ENCODE data around the gene PPFIA4.

Gene PPFIA4

GRCh38 chr1:203066965-203067364 is 40.7 kb downstream of the PPFIA4 start:
- Histone ChIP-seq H3K9me3 (no peaks in the 10 kb centered on the region), H3K4me3 (no peak overlapping the region), H3K27me3 (ENCODE audit: low read depth) (no peaks in the 10 kb centered on the region), H3K36me3 (replicated peaks) (no peaks in the 10 kb centered on the region), H3K4me1 (no peaks in the 10 kb centered on the region)
- DNase-seq (ENCODE audit: low spot score in 2 of 2), result no peak
- in situ Hi-C loops (cut with MboI; ENCODE audit: low sequenced_read_pairs), result no loop called here

- DNase-seq (ENCODE audit: low spot score in 2 of 2), result no peak
- Histone ChIP-seq H3K36me3 (replicated peaks) (no peaks in the 10 kb centered on the region), H3K4me3 (no peak overlapping the region), H3K9me3 (no peaks in the 10 kb centered on the region), H3K27me3 (ENCODE audit: low read depth) (no peaks in the 10 kb centered on the region), H3K4me1 (no peaks in the 10 kb centered on the region)
- in situ Hi-C loops (cut with MboI; ENCODE audit: low sequenced_read_pairs), result no loop called here
Observed at GRCh38 chr1:203069030-203069747, 42.9 kb downstream of the PPFIA4 start.

- in situ Hi-C loops (cut with MboI; ENCODE audit: low sequenced_read_pairs), result no loop called here
- no peaks in the 10 kb centered on the region for H3K36me3 ChIP-seq (replicated peaks)
- no peaks in the 10 kb centered on the region for H3K9me3 ChIP-seq
- H3K4me3 ChIP-seq, result no peak overlapping the region
- no peak for DNase-seq (ENCODE audit: low spot score in 2 of 2)
- H3K27me3 ChIP-seq (ENCODE audit: low read depth), result no peaks in the 10 kb centered on the region
- H3K4me1 ChIP-seq, result no peaks in the 10 kb centered on the region
Observed at GRCh38 chr1:203072002-203072602, 45.8 kb downstream of the PPFIA4 start.

GRCh38 chr1:203072911-203073310 is 46.6 kb downstream of the PPFIA4 start:
- H3K9me3 ChIP-seq, result no peaks in the 10 kb centered on the region
- DNase-seq (ENCODE audit: low spot score in 2 of 2), result no peak
- H3K4me3 ChIP-seq, result no peak overlapping the region
- in situ Hi-C loops (cut with MboI; ENCODE audit: low sequenced_read_pairs), result no loop called here
- H3K4me1 ChIP-seq, result no peaks in the 10 kb centered on the region
- no peaks in the 10 kb centered on the region for H3K27me3 ChIP-seq (ENCODE audit: low read depth)
- no peaks in the 10 kb centered on the region for H3K36me3 ChIP-seq (replicated peaks)

GRCh38 chr1:203073469-203073868 is 47.2 kb downstream of the PPFIA4 start:
- Histone ChIP-seq H3K4me3 (no peak overlapping the region), H3K27me3 (ENCODE audit: low read depth) (no peaks in the 10 kb centered on the region), H3K36me3 (replicated peaks) (no peaks in the 10 kb centered on the region), H3K9me3 (no peaks in the 10 kb centered on the region), H3K4me1 (no peaks in the 10 kb centered on the region)
- in situ Hi-C loops (cut with MboI; ENCODE audit: low sequenced_read_pairs), result no loop called here
- no peak for DNase-seq (ENCODE audit: low spot score in 2 of 2)

GRCh38 chr1:203074610-203075009 is 48.3 kb downstream of the PPFIA4 start:
- H3K4me1 ChIP-seq, result no peaks in the 10 kb centered on the region
- in situ Hi-C loops (cut with MboI; ENCODE audit: low sequenced_read_pairs), result no loop called here
- H3K36me3 ChIP-seq (replicated peaks), result no peaks in the 10 kb centered on the region
- DNase-seq (ENCODE audit: low spot score in 2 of 2), result no peak
- no peaks in the 10 kb centered on the region for H3K27me3 ChIP-seq (ENCODE audit: low read depth)
- H3K9me3 ChIP-seq, result no peaks in the 10 kb centered on the region
- no peak overlapping the region for H3K4me3 ChIP-seq

GRCh38 chr1:203075236-203076030 is 49.1 kb downstream of the PPFIA4 start:
- H3K27me3 ChIP-seq (ENCODE audit: low read depth), result no peaks in the 10 kb centered on the region
- no peaks in the 10 kb centered on the region for H3K36me3 ChIP-seq (replicated peaks)
- H3K9me3 ChIP-seq, result no peaks in the 10 kb centered on the region
- no peak for DNase-seq (ENCODE audit: low spot score in 2 of 2)
- in situ Hi-C loops (cut with MboI; ENCODE audit: low sequenced_read_pairs), result no loop called here
- no peak overlapping the region for H3K4me3 ChIP-seq
- H3K4me1 ChIP-seq, result no peaks in the 10 kb centered on the region

GRCh38 chr1:203076031-203076511 is 49.8 kb downstream of the PPFIA4 start:
- H3K36me3 ChIP-seq (replicated peaks), result no peaks in the 10 kb centered on the region
- in situ Hi-C loops (cut with MboI; ENCODE audit: low sequenced_read_pairs), result no loop called here
- H3K4me3 ChIP-seq, result no peak overlapping the region
- no peak for DNase-seq (ENCODE audit: low spot score in 2 of 2)
- no peaks in the 10 kb centered on the region for H3K27me3 ChIP-seq (ENCODE audit: low read depth)
- no peaks in the 10 kb centered on the region for H3K4me1 ChIP-seq
- H3K9me3 ChIP-seq, result no peaks in the 10 kb centered on the region

- H3K4me1 ChIP-seq, result no peaks in the 10 kb centered on the region
- no peaks in the 10 kb centered on the region for H3K36me3 ChIP-seq (replicated peaks)
- no peak for DNase-seq (ENCODE audit: low spot score in 2 of 2)
- H3K27me3 ChIP-seq (ENCODE audit: low read depth), result no peaks in the 10 kb centered on the region
- H3K4me3 ChIP-seq, result no peak overlapping the region
- no peaks in the 10 kb centered on the region for H3K9me3 ChIP-seq
- in situ Hi-C loops (cut with MboI; ENCODE audit: low sequenced_read_pairs), result no loop called here
Observed at GRCh38 chr1:203077367-203077766, 51.1 kb downstream of the PPFIA4 start.

- Histone ChIP-seq H3K9me3 (no peaks in the 10 kb centered on the region), H3K4me3 (no peak overlapping the region), H3K27me3 (ENCODE audit: low read depth) (no peaks in the 10 kb centered on the region), H3K4me1 (no peaks in the 10 kb centered on the region), H3K36me3 (replicated peaks) (no peaks in the 10 kb centered on the region)
- DNase-seq (ENCODE audit: low spot score in 2 of 2), result no peak
- in situ Hi-C loops (cut with MboI; ENCODE audit: low sequenced_read_pairs), result no loop called here
Observed at GRCh38 chr1:203077956-203078355, 51.7 kb downstream of the PPFIA4 start.

- no peak for DNase-seq (ENCODE audit: low spot score in 2 of 2)
- Histone ChIP-seq H3K27me3 (ENCODE audit: low read depth) (no peaks in the 10 kb centered on the region), H3K4me3 (no peak overlapping the region), H3K36me3 (replicated peaks) (no peaks in the 10 kb centered on the region), H3K4me1 (no peaks in the 10 kb centered on the region), H3K9me3 (no peaks in the 10 kb centered on the region)
- in situ Hi-C loops (cut with MboI; ENCODE audit: low sequenced_read_pairs), result no loop called here
Observed at GRCh38 chr1:203078478-203078877, 52.2 kb downstream of the PPFIA4 start.

- no peaks in the 10 kb centered on the region for H3K27me3 ChIP-seq (ENCODE audit: low read depth)
- in situ Hi-C loops (cut with MboI; ENCODE audit: low sequenced_read_pairs), result no loop called here
Observed at GRCh38 chr1:203080456-203080855, 54.2 kb downstream of the PPFIA4 start.

GRCh38 chr1:203081465-203082230 is 55.4 kb downstream of the PPFIA4 start:
- in situ Hi-C loops (cut with MboI; ENCODE audit: low sequenced_read_pairs), result no loop called here
- H3K4me1 ChIP-seq, result no peaks in the 10 kb centered on the region
- H3K4me3 ChIP-seq, result no peak overlapping the region
- DNase-seq (ENCODE audit: low spot score in 2 of 2), result no peak
- H3K36me3 ChIP-seq (replicated peaks), result no peaks in the 10 kb centered on the region
- H3K9me3 ChIP-seq, result no peaks in the 10 kb centered on the region
- H3K27me3 ChIP-seq (ENCODE audit: low read depth), result no peaks in the 10 kb centered on the region

More at GRCh38 chr1:203080456-203080855, 54.2 kb downstream of the PPFIA4 start:
- Histone ChIP-seq H3K36me3 (replicated peaks) (no peaks in the 10 kb centered on the region), H3K4me3 (no peak overlapping the region), H3K9me3 (no peaks in the 10 kb centered on the region), H3K4me1 (no peaks in the 10 kb centered on the region)
- DNase-seq (ENCODE audit: low spot score in 2 of 2), result no peak

All from HAP-1 (cell line).